Stimulated activated CD8-positive, alpha-beta memory T cell treated with anti-CD3 and anti-CD28 coated beads, Interleukin-7, amount 100 ng/mL, for 4 hours (primary cell): ENCODE results near the gene ERCC3.

ENCODE experiments used
- DNase-seq, 2 donors: peaks; one replicate each; pipeline ENCODE4 v3.0.0-alpha.2; 2020; ENCODE audit warnings: low read depth in 2 of 2

ERCC3 gene

GRCh38 chr2:127293748-127294562 lies at the start of gene ERCC3:
ERCC3 (minus strand) TSS chr2:127294144; CDS start chr2:127294081, 63 bp downstream.
- DNase-seq: peak; percentile 72 to 78

GRCh38 chr2:127343277-127343676 lies 49.3 kb upstream of the ERCC3 start:
- no peak for DNase-seq

- no peak for DNase-seq
Measured at GRCh38 chr2:127342101-127342500, 48.2 kb upstream of the ERCC3 start.

GRCh38 chr2:127332335-127332734 lies 38.4 kb upstream of the ERCC3 start:
- no peak for DNase-seq

GRCh38 chr2:127330753-127331152 lies 36.8 kb upstream of the ERCC3 start:
- DNase-seq: no peak

GRCh38 chr2:127326289-127326945 lies 32.5 kb upstream of the ERCC3 start:
- DNase-seq: no peak

- DNase-seq: no peak
Measured at GRCh38 chr2:127324635-127325034, 30.7 kb upstream of the ERCC3 start.

- no peak for DNase-seq
Measured at GRCh38 chr2:127321303-127321702, 27.4 kb upstream of the ERCC3 start.

- no peak for DNase-seq
Measured at GRCh38 chr2:127320586-127321275, 26.8 kb upstream of the ERCC3 start.

GRCh38 chr2:127320067-127320466 lies 26.1 kb upstream of the ERCC3 start:
- DNase-seq: no peak

- DNase-seq: no peak
Measured at GRCh38 chr2:127314193-127314988, 20.4 kb upstream of the ERCC3 start.

- DNase-seq: no peak
Measured at GRCh38 chr2:127313406-127313805, 19.5 kb upstream of the ERCC3 start.

- DNase-seq: no peak
Measured at GRCh38 chr2:127310980-127311379, 17.0 kb upstream of the ERCC3 start.

- no peak for DNase-seq
Measured at GRCh38 chr2:127309468-127309867, 15.5 kb upstream of the ERCC3 start.

GRCh38 chr2:127308586-127309138 lies 14.7 kb upstream of the ERCC3 start:
- no peak for DNase-seq

GRCh38 chr2:127305990-127306585 lies 12.1 kb upstream of the ERCC3 start:
- DNase-seq: no peak

- no peak for DNase-seq
Measured at GRCh38 chr2:127302168-127302567, 8.2 kb upstream of the ERCC3 start.

- DNase-seq: no peak
Measured at GRCh38 chr2:127293386-127293747, 577 bp downstream of the ERCC3 start.

- DNase-seq: no peak
Measured at GRCh38 chr2:127288274-127288673, 5.7 kb downstream of the ERCC3 start.

- no peak for DNase-seq
Measured at GRCh38 chr2:127283275-127283674, 10.7 kb downstream of the ERCC3 start.

- no peak for DNase-seq
Measured at GRCh38 chr2:127280693-127281092, 13.3 kb downstream of the ERCC3 start.
